Stimulated activated CD4-positive, alpha-beta T cell treated with anti-CD3 and anti-CD28 coated beads, Interleukin-2, amount 100 ng/mL, for 48 hours (primary cell): Measurements from ENCODE around the gene ASZ1.
"Not testable (repeated sequence)": the region's sequence is repeated elsewhere in the genome, so short reads cannot be mapped to it uniquely, and the experiment has no call there.

Source experiments
- DNase-seq, 2 donors: peaks; one replicate each; pipeline ENCODE4 v3.0.0-alpha.2; 2020

The ASZ1 gene

DNA sequence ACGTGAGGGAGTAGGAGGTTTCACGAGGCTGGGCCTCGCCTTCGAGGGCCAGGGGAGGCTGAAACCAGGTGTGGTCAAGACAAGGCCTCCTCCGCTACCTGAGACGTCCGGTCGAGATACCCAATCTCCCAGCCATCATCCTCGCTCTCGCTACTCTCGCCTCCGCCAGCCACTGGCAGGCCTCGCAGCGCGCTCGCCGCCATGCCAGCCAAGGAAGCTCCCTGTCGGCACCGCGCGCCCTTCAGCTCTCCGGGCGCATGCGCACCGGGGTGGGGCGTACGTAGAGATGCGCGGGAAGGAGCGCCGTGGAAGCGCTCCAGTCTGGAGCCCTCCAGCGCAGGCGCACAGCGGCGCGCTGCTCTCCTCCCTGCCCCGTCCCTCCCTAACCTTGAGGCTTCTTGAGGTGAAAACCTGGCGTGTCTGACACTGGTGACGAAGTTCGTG lies at the start of gene ASZ1:
Gene ASZ1, minus strand, starts transcription at position 236 of the 444 bp plus-strand sequence. Its CDS starts 33 bp downstream, at position 203.
- no peak for DNase-seq

DNA sequence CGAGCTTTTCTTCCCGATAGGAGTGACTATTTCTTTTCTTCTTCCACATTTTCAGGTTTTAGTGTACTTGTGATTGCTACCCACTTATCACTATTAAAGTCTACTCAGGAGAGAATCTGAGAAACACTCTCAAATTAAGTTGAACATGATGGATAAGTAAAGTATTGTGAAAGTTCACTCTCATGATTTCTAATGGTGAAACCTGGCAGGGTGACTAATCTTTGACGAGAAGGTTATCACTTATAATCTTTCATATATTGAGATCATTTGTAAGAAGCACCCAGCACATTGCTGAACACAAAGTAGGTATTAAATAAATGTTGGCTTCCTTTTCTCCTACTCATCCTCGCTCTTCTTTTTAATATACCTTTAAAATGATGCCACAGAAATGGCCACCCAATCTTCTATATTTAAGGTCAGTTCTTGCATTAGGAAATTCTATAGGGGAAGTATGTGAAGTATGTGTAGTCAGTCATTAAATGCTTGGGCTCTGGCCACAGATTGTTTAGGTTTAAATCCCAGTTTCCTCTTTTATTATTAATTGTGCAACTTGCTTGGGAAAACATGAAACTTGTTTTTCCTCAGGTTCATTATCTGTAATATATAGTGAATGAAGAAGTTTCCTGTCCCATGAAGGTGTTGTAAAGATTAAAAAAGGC lies 49.4 kb upstream of the ASZ1 start:
- no peak for DNase-seq

DNA sequence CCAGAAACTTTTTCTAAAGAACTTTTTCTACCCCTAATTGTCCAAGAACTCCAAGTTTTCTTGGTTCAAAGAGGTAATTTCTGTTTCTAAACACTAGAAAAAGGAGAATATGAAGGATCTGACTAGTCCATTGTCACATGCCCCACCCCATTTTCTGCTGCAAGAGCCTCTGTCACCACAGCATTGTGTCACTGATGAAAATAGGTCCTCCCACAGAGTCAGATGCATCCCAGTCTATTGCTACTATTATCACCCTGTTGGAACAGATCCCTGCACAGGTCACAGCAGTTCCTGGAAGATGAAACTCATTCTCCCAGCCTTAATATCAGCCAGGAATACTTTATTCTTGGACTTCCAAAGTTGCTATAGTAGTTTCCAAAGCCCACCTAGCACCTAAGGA lies 45.0 kb upstream of the ASZ1 start:
- no peak for DNase-seq

DNA sequence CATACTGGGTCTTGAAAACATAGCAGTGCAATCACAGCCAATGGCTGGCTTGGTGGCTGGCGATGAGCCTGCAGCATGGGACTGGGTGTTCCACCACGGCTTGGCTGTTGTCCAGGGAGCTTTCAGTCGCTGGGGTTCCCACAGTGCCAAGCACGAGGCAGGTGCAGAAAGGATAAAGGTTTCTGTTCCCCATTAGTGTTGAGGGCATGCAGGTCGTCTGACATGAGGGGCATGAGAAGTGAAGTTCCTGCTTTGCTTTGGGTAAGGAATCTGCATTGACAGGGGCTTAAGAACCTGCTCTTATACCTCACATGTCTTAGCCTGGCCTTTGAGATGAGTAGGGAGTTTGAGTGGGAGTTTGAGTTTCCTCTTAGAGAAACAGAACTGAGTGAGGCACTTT lies 43.5 kb upstream of the ASZ1 start:
- DNase-seq: no peak

GRCh38 chr7:117468174-117468573 lies 40.9 kb upstream of the ASZ1 start:
- no peak for DNase-seq

- not testable (repeated sequence) for DNase-seq
Measured at GRCh38 chr7:117460815-117461214, 33.5 kb upstream of the ASZ1 start.

- no peak for DNase-seq
Measured at GRCh38 chr7:117459735-117460134, 32.4 kb upstream of the ASZ1 start.

GRCh38 chr7:117458977-117459583 lies 31.8 kb upstream of the ASZ1 start:
- no peak for DNase-seq

DNA sequence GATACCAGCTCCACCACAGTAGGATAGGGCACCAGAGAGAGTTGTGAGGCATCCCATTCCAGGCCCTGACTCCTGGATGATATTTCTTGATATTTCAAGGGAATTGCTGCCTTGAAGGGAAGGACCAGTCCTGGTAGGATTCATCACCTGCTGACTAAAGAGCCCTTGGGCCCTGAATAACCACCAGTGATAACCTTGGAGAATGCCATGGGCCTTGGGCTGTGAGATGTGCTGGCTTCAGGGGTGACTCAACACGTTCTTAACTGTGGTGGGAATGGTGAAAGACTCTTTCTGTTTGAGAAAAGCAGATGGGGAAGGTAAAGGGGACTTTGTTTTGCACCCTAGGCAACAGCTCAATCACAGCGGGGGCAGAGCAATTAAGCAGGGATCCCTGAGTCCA lies 21.4 kb upstream of the ASZ1 start:
- no peak for DNase-seq

GRCh38 chr7:117446220-117446815 lies 19.0 kb upstream of the ASZ1 start:
- no peak for DNase-seq

DNA sequence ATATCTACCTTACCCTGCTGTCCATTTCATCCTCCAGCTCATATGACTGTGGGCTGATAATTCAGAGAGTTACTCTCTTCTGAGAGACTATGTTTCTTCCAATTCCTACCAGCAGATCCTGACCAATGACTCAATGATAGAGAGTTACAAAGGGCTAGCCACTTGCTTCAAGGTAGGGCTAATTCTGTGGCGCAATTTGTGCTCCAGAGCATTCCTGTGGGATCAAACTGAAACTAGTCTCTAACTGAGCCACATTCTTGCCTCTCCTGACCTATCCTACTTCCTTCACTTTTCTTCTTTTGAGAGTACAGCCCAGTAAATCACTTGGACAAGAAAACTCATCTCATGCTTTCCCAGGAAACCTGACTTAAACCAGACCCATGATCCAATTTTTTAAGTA lies 17.9 kb upstream of the ASZ1 start:
- DNase-seq: no peak

DNA sequence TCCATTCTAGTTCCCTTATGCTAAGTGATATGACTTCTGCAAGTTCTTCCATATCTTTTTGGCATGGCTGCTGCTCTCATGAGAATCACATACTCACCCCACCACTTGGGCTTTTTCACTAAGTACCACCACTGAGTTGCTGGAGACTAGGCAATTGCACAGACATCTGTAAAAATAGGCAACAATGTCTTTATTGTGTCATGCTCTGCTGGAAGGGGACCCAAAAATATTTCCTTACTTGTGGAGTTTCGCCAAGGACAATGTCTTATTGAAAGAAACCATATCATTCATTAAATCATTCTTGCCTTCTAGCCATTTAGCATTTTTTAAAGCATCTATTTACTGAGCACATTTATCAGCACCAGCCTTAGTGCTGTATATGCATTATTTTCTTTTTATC lies 17.4 kb upstream of the ASZ1 start:
- no peak for DNase-seq

DNA sequence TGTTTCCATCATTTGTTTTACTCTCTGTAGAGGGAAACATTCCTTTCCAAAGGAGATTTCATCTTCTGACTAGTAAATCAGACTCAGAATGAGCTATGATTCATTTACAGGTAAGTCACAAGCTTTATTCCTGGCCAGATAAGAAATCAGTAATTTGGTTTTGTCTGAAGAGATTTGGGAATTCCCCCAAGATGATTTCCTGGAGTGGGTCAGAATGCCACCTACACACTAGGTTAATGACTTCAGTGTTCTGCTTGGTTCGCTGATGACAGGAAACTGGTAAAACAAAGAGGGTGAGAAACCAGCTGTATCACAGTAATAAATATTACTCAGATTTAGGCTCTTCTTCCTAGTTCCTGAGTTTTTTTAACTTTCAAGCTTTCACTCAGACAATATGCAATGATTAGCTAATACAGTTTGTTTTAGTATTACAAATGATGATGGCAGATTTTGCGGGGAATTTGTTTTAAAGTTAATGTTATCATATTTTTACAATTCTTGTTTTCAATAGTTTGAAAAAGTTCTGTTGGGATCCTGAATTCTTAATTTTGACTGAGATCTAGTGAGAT lies 8.3 kb upstream of the ASZ1 start:
- no peak for DNase-seq

GRCh38 chr7:117424090-117424829 lies 3.0 kb downstream of the ASZ1 start:
- DNase-seq: no peak

GRCh38 chr7:117414591-117414990 lies 12.7 kb downstream of the ASZ1 start:
- not testable (repeated sequence) for DNase-seq

DNA sequence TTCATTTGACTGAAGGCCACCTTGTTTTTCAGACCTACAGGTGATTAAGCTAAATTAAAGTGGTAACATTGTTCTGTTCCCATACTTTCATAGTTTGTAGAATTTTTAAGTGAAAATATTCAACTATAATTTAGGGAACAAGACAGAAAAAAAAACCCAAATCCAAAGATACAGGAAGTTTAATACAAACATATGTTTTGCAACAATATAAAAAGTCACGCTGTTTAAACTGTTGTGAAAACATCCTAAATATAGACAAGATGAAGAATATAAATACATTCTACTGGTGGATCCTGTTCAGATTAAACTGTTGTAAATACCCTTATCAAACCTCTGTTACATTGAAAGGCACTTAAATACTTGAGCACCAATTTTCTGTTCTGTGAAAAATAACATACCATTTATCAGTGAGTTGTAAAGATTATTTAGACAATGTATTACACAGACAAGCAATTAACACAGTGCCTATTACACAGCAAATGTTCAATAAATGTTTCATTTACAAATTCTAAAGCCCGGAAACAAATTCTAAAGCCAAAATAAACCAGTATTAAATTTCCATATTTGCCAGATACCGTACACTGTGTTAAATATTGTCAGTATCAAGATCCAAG lies 14.2 kb downstream of the ASZ1 start:
- DNase-seq: no peak

- no peak for DNase-seq
Measured at GRCh38 chr7:117412390-117412789, 14.9 kb downstream of the ASZ1 start.

- DNase-seq: no peak
Measured at GRCh38 chr7:117411539-117411938, 15.8 kb downstream of the ASZ1 start.

- DNase-seq: no peak
Measured at GRCh38 chr7:117408831-117409230, 18.5 kb downstream of the ASZ1 start.

- no peak for DNase-seq
Measured at GRCh38 chr7:117405519-117405918, 21.8 kb downstream of the ASZ1 start.

GRCh38 chr7:117403737-117404136 lies 23.6 kb downstream of the ASZ1 start:
- no peak for DNase-seq

DNA sequence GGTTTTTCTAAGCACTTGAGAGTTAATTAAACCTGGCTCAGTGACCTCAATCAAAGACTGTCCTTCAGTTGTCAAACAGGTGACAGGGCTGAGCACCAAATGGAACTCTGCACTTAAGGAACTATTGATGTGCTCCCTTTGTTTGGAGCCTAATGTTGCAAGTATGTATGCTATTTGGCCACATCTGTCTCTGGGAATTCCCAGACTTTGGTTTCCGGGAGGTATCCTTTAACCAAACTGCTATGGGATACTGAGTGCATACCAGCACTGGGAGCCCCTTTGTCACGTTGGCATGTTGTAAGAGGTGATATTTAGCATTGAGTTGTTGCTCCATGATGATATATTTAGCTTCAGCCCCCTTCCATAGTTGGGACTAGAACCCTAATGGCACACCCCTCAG lies 25.2 kb downstream of the ASZ1 start:
- no peak for DNase-seq
